BLaER1 (cell line): Measurements from ENCODE around the gene SEMA6D.

Source experiments
- H3K27ac ChIP-seq: shearing (Covaris generic); formaldehyde crosslinking; 2 replicates; pipeline ENCODE4 v1.8.1; 2022
- H3K27me3 ChIP-seq: shearing (Covaris generic); formaldehyde crosslinking; 2 replicates; pipeline ENCODE4 v1.8.1; 2022
- H3K36me3 ChIP-seq: shearing (Covaris generic); formaldehyde crosslinking; 2 replicates; pipeline ENCODE4 v1.8.1; 2022
- H3K4me1 ChIP-seq: shearing (Covaris generic); formaldehyde crosslinking; 2 replicates; pipeline ENCODE4 v1.8.1; 2022
- H3K4me2 ChIP-seq: shearing (Covaris generic); formaldehyde crosslinking; 2 replicates; pipeline ENCODE4 v1.8.1; 2022
- H3K4me3 ChIP-seq: shearing (Covaris generic); formaldehyde crosslinking; 2 replicates; pipeline ENCODE4 v1.8.1; 2022
- H3K9ac ChIP-seq: shearing (Covaris generic); formaldehyde crosslinking; 2 replicates; pipeline ENCODE4 v1.8.1; 2022
- H3K9me3 ChIP-seq: shearing (Covaris generic); formaldehyde crosslinking; 2 replicates; pipeline ENCODE4 v1.8.1; 2022
- H4K20me1 ChIP-seq: shearing (Covaris generic); formaldehyde crosslinking; 2 replicates; pipeline ENCODE4 v1.8.1; 2022
- Cebpa-rat ChIP-seq: shearing (Covaris generic); IDR thresholded peaks from 2 replicates; pipeline ENCODE4 v1.8.1; 2022

Gene SEMA6D

DNA sequence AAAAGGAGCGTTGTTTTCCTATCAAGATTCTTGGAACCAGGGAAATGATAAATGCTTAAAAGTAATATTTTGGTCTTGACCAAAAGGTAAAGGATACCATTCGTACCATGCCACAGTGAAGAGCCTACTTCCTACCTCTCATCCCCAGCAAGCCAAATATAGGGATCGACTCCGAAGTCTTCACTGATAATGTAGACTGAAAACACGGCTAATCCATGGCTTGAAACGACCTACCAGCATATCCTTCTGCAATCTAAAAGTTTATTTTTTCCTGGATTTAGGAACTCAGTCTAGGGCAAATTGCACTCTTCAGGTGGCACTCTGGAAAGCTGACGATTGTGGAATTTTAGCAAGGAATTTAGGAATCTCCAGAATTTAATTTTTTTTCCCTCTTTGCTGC, 1.9 kb upstream of the SEMA6D start:
- Histone ChIP-seq H3K4me3 (no peak overlapping the region), H3K4me1 (peaks cover 9% of the 10 kb centered on the region), H3K27me3 (peaks cover 61% of the 10 kb centered on the region), H4K20me1 (peaks cover 40% of the 10 kb centered on the region), H3K9me3 (peaks cover 9% of the 10 kb centered on the region), H3K27ac (no peak overlapping the region), H3K36me3 (no peaks in the 10 kb centered on the region), H3K4me2 (no peak overlapping the region), H3K9ac (no peak overlapping the region)
- TF ChIP-seq Cebpa-rat: no peak

- Histone ChIP-seq H3K27ac (no peak overlapping the region), H3K9ac (no peak overlapping the region), H3K36me3 (no peaks in the 10 kb centered on the region), H3K4me1 (peaks cover 9% of the 10 kb centered on the region), H3K27me3 (peaks cover 66% of the 10 kb centered on the region), H3K9me3 (peaks cover 9% of the 10 kb centered on the region), H3K4me2 (no peak overlapping the region), H3K4me3 (no peak overlapping the region), H4K20me1 (peaks cover 40% of the 10 kb centered on the region)
- TF ChIP-seq Cebpa-rat: no peak
These were observed 1.4 kb upstream of the SEMA6D start for GRCh38 chr15:47715856-47716445.

GRCh38 chr15:47716516-47716915, 789 bp upstream of the SEMA6D start:
- no peak for TF ChIP-seq Cebpa-rat
- Histone ChIP-seq H3K4me1 (peaks cover 9% of the 10 kb centered on the region), H4K20me1 (peaks cover 40% of the 10 kb centered on the region), H3K9me3 (peaks cover 9% of the 10 kb centered on the region), H3K27ac (no peak overlapping the region), H3K36me3 (no peaks in the 10 kb centered on the region), H3K4me2 (no peak overlapping the region), H3K4me3 (no peak overlapping the region), H3K27me3 (peaks cover 72% of the 10 kb centered on the region), H3K9ac (no peak overlapping the region)

- peaks cover 40% of the 10 kb centered on the region for H4K20me1 ChIP-seq
- H3K9ac ChIP-seq: no peak overlapping the region
- H3K27me3 ChIP-seq: peaks cover 76% of the 10 kb centered on the region
- H3K4me2 ChIP-seq: peak overlapping the region; percentile 54
- H3K27ac ChIP-seq: no peak overlapping the region
- H3K4me3 ChIP-seq: peak overlapping the region; percentile 34; the same call in 1 of the 2 replicates
- H3K9me3 ChIP-seq: peaks cover 9% of the 10 kb centered on the region
- no peak for TF ChIP-seq Cebpa-rat
- peaks cover 9% of the 10 kb centered on the region for H3K4me1 ChIP-seq
- H3K36me3 ChIP-seq: no peaks in the 10 kb centered on the region
These were observed 1.5 kb downstream of the SEMA6D start for GRCh38 chr15:47718497-47719437.

DNA sequence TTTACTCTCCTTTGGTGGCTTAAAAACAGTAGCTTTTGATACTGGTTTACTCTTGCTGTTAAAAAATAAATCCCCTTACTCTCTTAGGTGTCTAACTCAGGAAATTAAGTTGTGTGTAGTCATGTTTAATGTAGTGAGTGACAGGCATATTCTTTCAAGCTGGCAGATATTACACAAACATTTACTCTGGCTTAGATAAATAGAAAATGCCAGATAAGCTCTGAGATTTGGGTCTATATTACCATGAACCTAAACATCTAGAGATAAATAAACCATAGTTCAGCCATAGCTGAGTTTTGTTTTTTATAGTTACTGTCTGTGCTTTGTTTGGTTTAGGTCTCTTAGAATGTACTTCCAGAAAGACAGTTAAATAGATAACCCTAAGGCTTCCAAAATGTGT, 2.4 kb downstream of the SEMA6D start:
- Histone ChIP-seq H3K4me2 (no peak overlapping the region), H3K27me3 (peaks cover 72% of the 10 kb centered on the region), H3K4me1 (peaks cover 9% of the 10 kb centered on the region), H3K36me3 (no peaks in the 10 kb centered on the region), H3K27ac (no peak overlapping the region), H3K9ac (no peak overlapping the region), H3K9me3 (peaks cover 9% of the 10 kb centered on the region), H4K20me1 (peaks cover 40% of the 10 kb centered on the region), H3K4me3 (no peak overlapping the region)
- no peak for TF ChIP-seq Cebpa-rat

DNA sequence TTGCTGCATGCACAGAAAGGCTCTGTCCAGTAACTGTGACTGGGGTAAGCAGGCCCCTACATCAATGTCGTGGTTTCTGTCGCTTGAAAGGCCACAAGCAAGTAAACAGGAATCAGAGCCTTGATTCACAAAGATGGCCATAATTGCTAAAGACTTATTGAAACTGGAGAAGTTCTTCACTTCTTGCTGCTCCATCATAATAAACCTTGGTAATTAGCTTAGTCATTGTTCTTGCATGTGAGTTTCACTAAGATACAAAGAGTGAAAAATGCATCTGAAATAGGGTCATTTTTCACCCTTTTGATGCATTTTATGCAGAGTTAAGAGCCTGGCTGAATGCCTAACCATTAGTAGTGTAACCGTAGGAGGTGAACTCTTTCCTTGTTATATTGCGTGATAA, 3.2 kb downstream of the SEMA6D start:
- Histone ChIP-seq H3K4me2 (no peak overlapping the region), H3K9ac (no peak overlapping the region), H3K27ac (no peak overlapping the region), H3K27me3 (peaks cover 64% of the 10 kb centered on the region), H3K4me3 (no peak overlapping the region), H4K20me1 (peaks cover 37% of the 10 kb centered on the region), H3K36me3 (no peaks in the 10 kb centered on the region), H3K4me1 (peaks cover 9% of the 10 kb centered on the region), H3K9me3 (peaks cover 8% of the 10 kb centered on the region)
- no peak for TF ChIP-seq Cebpa-rat

- H3K4me3 ChIP-seq: no peak overlapping the region
- H3K36me3 ChIP-seq: no peaks in the 10 kb centered on the region
- peaks cover 5% of the 10 kb centered on the region for H3K9me3 ChIP-seq
- no peak overlapping the region for H3K27ac ChIP-seq
- no peak overlapping the region for H3K9ac ChIP-seq
- peaks cover 9% of the 10 kb centered on the region for H3K4me1 ChIP-seq
- H4K20me1 ChIP-seq: peaks cover 28% of the 10 kb centered on the region
- peaks cover 53% of the 10 kb centered on the region for H3K27me3 ChIP-seq
- no peak for TF ChIP-seq Cebpa-rat
- H3K4me2 ChIP-seq: no peak overlapping the region
These were observed 4.4 kb downstream of the SEMA6D start for GRCh38 chr15:47721676-47722075.

DNA sequence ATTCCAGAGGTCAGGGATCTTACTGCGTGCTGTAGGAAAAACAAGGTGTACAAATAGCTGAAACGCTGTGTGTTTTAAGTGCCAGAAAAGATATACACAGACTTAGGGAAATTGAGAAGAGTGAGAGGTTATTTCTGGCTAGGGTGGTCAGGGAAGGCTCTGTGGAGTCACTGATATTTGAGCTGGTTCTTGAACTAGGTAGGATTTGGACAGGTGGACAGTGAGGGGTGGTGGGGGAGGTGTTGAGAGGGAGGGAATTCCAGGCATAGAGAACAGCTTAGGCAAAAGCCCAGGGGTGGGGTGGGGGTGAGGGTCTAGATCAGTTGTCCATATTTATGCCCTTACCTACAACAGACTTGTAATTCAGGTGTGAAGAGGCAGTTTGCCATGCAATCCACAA, 7.0 kb downstream of the SEMA6D start:
- peaks cover 26% of the 10 kb centered on the region for H3K27me3 ChIP-seq
- H4K20me1 ChIP-seq: 0 out of 2 replicates have a peak, but pooled peaks cover 3% of the 10 kb centered on the region
- H3K9me3 ChIP-seq: no peaks in the 10 kb centered on the region
- no peaks in the 10 kb centered on the region for H3K4me1 ChIP-seq
- H3K4me3 ChIP-seq: no peak overlapping the region
- H3K36me3 ChIP-seq: no peaks in the 10 kb centered on the region
- no peak overlapping the region for H3K4me2 ChIP-seq
- H3K27ac ChIP-seq: no peak overlapping the region
- H3K9ac ChIP-seq: no peak overlapping the region
- no peak for TF ChIP-seq Cebpa-rat

DNA sequence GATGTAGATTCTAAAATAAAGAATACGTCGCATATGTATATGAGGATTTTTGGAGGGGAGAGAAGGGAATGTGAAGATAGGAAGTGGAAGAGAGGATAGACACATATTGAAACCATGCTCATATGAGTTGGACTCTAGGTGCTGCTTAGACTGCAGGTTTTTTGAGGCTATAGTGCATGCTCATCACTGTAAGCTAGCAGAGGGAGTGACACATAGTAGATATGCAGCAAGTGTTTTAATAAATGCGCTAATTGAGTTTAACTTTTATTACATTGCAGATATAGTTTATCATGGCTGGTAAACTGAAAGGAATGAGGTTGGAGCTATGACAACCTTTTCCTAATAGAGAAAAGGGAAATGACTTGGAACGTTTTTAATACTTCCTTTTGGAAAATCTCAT, 7.7 kb downstream of the SEMA6D start:
- peaks cover 19% of the 10 kb centered on the region for H3K27me3 ChIP-seq
- TF ChIP-seq Cebpa-rat: no peak
- no peak overlapping the region for H3K4me2 ChIP-seq
- H3K4me3 ChIP-seq: no peak overlapping the region
- no peaks in the 10 kb centered on the region for H4K20me1 ChIP-seq
- no peak overlapping the region for H3K27ac ChIP-seq
- H3K9ac ChIP-seq: no peak overlapping the region
- no peaks in the 10 kb centered on the region for H3K9me3 ChIP-seq
- no peaks in the 10 kb centered on the region for H3K4me1 ChIP-seq
- no peaks in the 10 kb centered on the region for H3K36me3 ChIP-seq

GRCh38 chr15:47725906-47726305, 8.6 kb downstream of the SEMA6D start:
- Histone ChIP-seq H4K20me1 (no peaks in the 10 kb centered on the region), H3K27me3 (peaks cover 11% of the 10 kb centered on the region), H3K4me3 (no peak overlapping the region), H3K4me1 (no peaks in the 10 kb centered on the region), H3K27ac (no peak overlapping the region), H3K9ac (no peak overlapping the region), H3K36me3 (no peaks in the 10 kb centered on the region), H3K9me3 (no peaks in the 10 kb centered on the region), H3K4me2 (no peak overlapping the region)
- TF ChIP-seq Cebpa-rat: no peak
